Activated T-helper 17 cell treated with anti-CD3 and anti-CD28 coated beads, Interleukin-2, amount 50 U/mL, for 72 hours (primary cell): Measurements from ENCODE around the gene PALM. TPM values are rescaled to one million over a fixed set of nuclear protein-coding genes. Genes with fewer than 3 reads are reported as not detected.
"Not testable (repeated sequence)": the region's sequence is repeated elsewhere in the genome, so short reads cannot be mapped to it uniquely, and the experiment has no call there.

Source experiments
- ATAC-seq: fragments of 150-1000 bp; cut with Tn5 transposase; replicated peaks from 2 replicates; pipeline ENCODE4 v1.10.0; 2021; ENCODE audit warnings: mild to moderate bottlenecking, moderate library complexity
- H3K27ac Mint-ChIP-seq: one replicate; pipeline ENCODE4 v1.8.0; 2022; ENCODE audit warnings: mixed read lengths
- H3K27me3 Mint-ChIP-seq: one replicate; pipeline ENCODE4 v1.8.0; 2022; ENCODE audit warnings: mixed read lengths
- H3K36me3 Mint-ChIP-seq: one replicate; pipeline ENCODE4 v1.8.0; 2022; ENCODE audit warnings: low read depth, mild to moderate bottlenecking, mixed read lengths
- H3K4me1 Mint-ChIP-seq: one replicate; pipeline ENCODE4 v1.8.0; 2022; ENCODE audit warnings: mixed read lengths
- H3K4me3 Mint-ChIP-seq: one replicate; pipeline ENCODE4 v1.8.0; 2022; ENCODE audit warnings: mild to moderate bottlenecking, mixed read lengths
- H3K9me3 Mint-ChIP-seq: one replicate; pipeline ENCODE4 v1.8.0; 2022; ENCODE audit warnings: mixed read lengths
- total RNA-seq, 2 donors: library from RNA; stranded (reverse); gene quantifications; one replicate each; pipeline ENCODE4 v1.2.3, GENCODE V29; 2022

Gene PALM
- total RNA-seq, result under 1 TPM in 1 of 2 donors, not detected in 1; 0.26 TPM

- ATAC-seq, result no peak
- Mint-ChIP-seq H3K4me3 (no peak within 1 kb of the TSS), H3K27me3 (peaks cover 5% of the 10 kb centered on the region)
These were observed at the start of gene PALM for GRCh38 chr19:708154-709143. TSS of gene PALM (plus strand) at chr19:708935. CDS start at chr19:709147, 212 bp downstream.

GRCh38 chr19:660793-661426, 47.8 kb upstream of the PALM start:
- Mint-ChIP-seq H3K4me1 (peaks cover 6% of the 10 kb centered on the region), H3K27ac (peak overlapping the region; percentile 95), H3K9me3 (no peaks in the 10 kb centered on the region), H3K36me3 (peaks cover 55% of the 10 kb centered on the region), H3K27me3 (no peaks in the 10 kb centered on the region), H3K4me3 (peak overlapping the region; percentile 98)
- no peak for ATAC-seq

More at GRCh38 chr19:708154-709143, at the start of gene PALM:
- H3K4me1 Mint-ChIP-seq, result no peaks in the 10 kb centered on the region
- H3K27ac Mint-ChIP-seq, result no peak within 1 kb of the TSS
- H3K9me3 Mint-ChIP-seq, result no peaks in the 10 kb centered on the region
- no peaks in the 10 kb centered on the region for H3K36me3 Mint-ChIP-seq

GRCh38 chr19:661427-662196, 47.1 kb upstream of the PALM start:
- Mint-ChIP-seq H3K36me3 (peaks cover 48% of the 10 kb centered on the region), H3K4me3 (peak overlapping the region; percentile 98), H3K4me1 (peaks cover 6% of the 10 kb centered on the region), H3K9me3 (no peaks in the 10 kb centered on the region), H3K27me3 (no peaks in the 10 kb centered on the region), H3K27ac (peak overlapping the region; percentile 95)
- ATAC-seq, result peak; percentile 53

GRCh38 chr19:662207-662961, 46.4 kb upstream of the PALM start:
- peaks cover 42% of the 10 kb centered on the region for H3K36me3 Mint-ChIP-seq
- H3K9me3 Mint-ChIP-seq, result no peaks in the 10 kb centered on the region
- H3K4me3 Mint-ChIP-seq, result peak overlapping the region; percentile 98
- peaks cover 6% of the 10 kb centered on the region for H3K4me1 Mint-ChIP-seq
- H3K27me3 Mint-ChIP-seq, result no peaks in the 10 kb centered on the region
- peak overlapping the region; percentile 95 for H3K27ac Mint-ChIP-seq
- peak; percentile 25 for ATAC-seq

GRCh38 chr19:662962-663681, 45.6 kb upstream of the PALM start, which contains the start of gene RNF126:
TSS of gene RNF126 (minus strand) at chr19:663214. CDS start at chr19:663121, 93 bp downstream.
- Mint-ChIP-seq H3K9me3 (no peaks in the 10 kb centered on the region), H3K4me3 (peak within 1 kb of the TSS; percentile 98), H3K27ac (peak within 1 kb of the TSS; percentile 95), H3K4me1 (peaks cover 6% of the 10 kb centered on the region), H3K36me3 (peaks cover 38% of the 10 kb centered on the region), H3K27me3 (no peaks in the 10 kb centered on the region)
- ATAC-seq, result peak; percentile 52

- H3K27me3 Mint-ChIP-seq, result no peaks in the 10 kb centered on the region
- peak overlapping the region; percentile 71 for H3K27ac Mint-ChIP-seq
- H3K36me3 Mint-ChIP-seq, result peaks cover 34% of the 10 kb centered on the region
- H3K9me3 Mint-ChIP-seq, result no peaks in the 10 kb centered on the region
- no peak for ATAC-seq
- peaks cover 6% of the 10 kb centered on the region for H3K4me1 Mint-ChIP-seq
- H3K4me3 Mint-ChIP-seq, result peak overlapping the region; percentile 79
These were observed 45.0 kb upstream of the PALM start for GRCh38 chr19:663682-664117.

- peaks cover 22% of the 10 kb centered on the region for H3K36me3 Mint-ChIP-seq
- no peaks in the 10 kb centered on the region for H3K27me3 Mint-ChIP-seq
- H3K4me3 Mint-ChIP-seq, result peak overlapping the region; percentile 79
- H3K9me3 Mint-ChIP-seq, result no peaks in the 10 kb centered on the region
- H3K27ac Mint-ChIP-seq, result peak overlapping the region; percentile 71
- ATAC-seq, result no peak
- peaks cover 6% of the 10 kb centered on the region for H3K4me1 Mint-ChIP-seq
These were observed 43.8 kb upstream of the PALM start for GRCh38 chr19:664913-665443.

GRCh38 chr19:666985-667573, 41.7 kb upstream of the PALM start:
- H3K4me3 Mint-ChIP-seq, H3K36me3 Mint-ChIP-seq, H3K27ac Mint-ChIP-seq, ATAC-seq, H3K4me1 Mint-ChIP-seq, H3K27me3 Mint-ChIP-seq, H3K9me3 Mint-ChIP-seq: not testable (repeated sequence)

- H3K4me1 Mint-ChIP-seq, H3K27me3 Mint-ChIP-seq: not testable (repeated sequence)
These were observed 39.9 kb upstream of the PALM start for GRCh38 chr19:668675-669434.

GRCh38 chr19:670609-671075, 38.1 kb upstream of the PALM start:
- H3K27me3 Mint-ChIP-seq, result peaks cover 8% of the 10 kb centered on the region
- no peak for ATAC-seq
- no peaks in the 10 kb centered on the region for H3K9me3 Mint-ChIP-seq
- H3K4me3 Mint-ChIP-seq, result no peak overlapping the region
- H3K4me1 Mint-ChIP-seq, result no peaks in the 10 kb centered on the region
- no peak overlapping the region for H3K27ac Mint-ChIP-seq
- H3K36me3 Mint-ChIP-seq, result no peaks in the 10 kb centered on the region

More at GRCh38 chr19:668675-669434, 39.9 kb upstream of the PALM start:
- H3K27ac Mint-ChIP-seq, H3K4me3 Mint-ChIP-seq, H3K36me3 Mint-ChIP-seq, H3K9me3 Mint-ChIP-seq, ATAC-seq: not testable (repeated sequence)

- Mint-ChIP-seq H3K4me3 (no peak overlapping the region), H3K4me1 (no peaks in the 10 kb centered on the region), H3K27me3 (peaks cover 8% of the 10 kb centered on the region), H3K27ac (no peak overlapping the region), H3K9me3 (no peaks in the 10 kb centered on the region), H3K36me3 (no peaks in the 10 kb centered on the region)
- no peak for ATAC-seq
These were observed 34.2 kb upstream of the PALM start for GRCh38 chr19:674282-675151.
